Liver (tissue), 9 donors: ENCODE measurements around the gene SSPN. TPM values are rescaled to one million over a fixed set of nuclear protein-coding genes. Genes with fewer than 3 reads are reported as not detected.

ENCODE experiments used
- DNase-seq: peaks from one replicate; pipeline ENCODE4 v3.0.0-alpha.2; 2017; ENCODE audit warnings: low spot score
- H3K27ac ChIP-seq, 2 donors: one replicate each; pipeline ENCODE4 v1.7.0; 2013; ENCODE audit warnings: inconsistent platforms in 2 of 2, low read length in 2 of 2, control low read depth in 1 of 2, low read depth in 1 of 2, mild to moderate bottlenecking in 1 of 2
- H3K27me3 ChIP-seq, 4 donors: one replicate each; pipeline versions ENCODE4 v1.6.1 to v1.7.0; 2013; ENCODE audit warnings: low read length in 3 of 4, inconsistent platforms in 1 of 4, mild to moderate bottlenecking in 1 of 4, moderate library complexity in 1 of 4; ENCODE audit not compliant: control insufficient read depth in 4 of 4, insufficient read depth in 4 of 4
- H3K36me3 ChIP-seq, 4 donors: one replicate each; pipeline versions ENCODE4 v1.6.1 to v1.7.0; 2013; ENCODE audit warnings: low read length in 3 of 4, mild to moderate bottlenecking in 3 of 4, low read depth in 1 of 4, moderate library complexity in 1 of 4; ENCODE audit not compliant: control insufficient read depth in 4 of 4, insufficient read depth in 3 of 4
- H3K4me1 ChIP-seq, 4 donors: one replicate each; pipeline versions ENCODE4 v1.6.1 to v1.7.0; 2013; ENCODE audit warnings: low read length in 3 of 4, mild to moderate bottlenecking in 3 of 4, moderate library complexity in 1 of 4; ENCODE audit not compliant: control insufficient read depth in 4 of 4, insufficient read depth in 4 of 4
- H3K4me3 ChIP-seq, 3 donors: one replicate each; pipeline versions ENCODE4 v1.6.1 to v1.7.0; 2013; ENCODE audit warnings: low read length in 3 of 3, control low read depth in 1 of 3, low read depth in 1 of 3, mild to moderate bottlenecking in 1 of 3
- H3K9ac ChIP-seq, 2 donors: one replicate each; pipeline ENCODE4 v1.7.0; 2013; ENCODE audit warnings: low read length in 2 of 2, mild to moderate bottlenecking in 2 of 2, moderate library complexity in 2 of 2, control low read depth in 1 of 2, low read depth in 1 of 2
- H3K9me3 ChIP-seq, 4 donors: one replicate each; pipeline versions ENCODE4 v1.6.1 to v1.7.0; 2013; ENCODE audit warnings: low read length in 3 of 4; ENCODE audit not compliant: control insufficient read depth in 4 of 4
- ATF3 ChIP-seq: IDR thresholded peaks from 2 replicates; pipeline ENCODE4 v1.6.1; 2016; ENCODE audit warnings: antibody characterized with exemption
- EGR1 ChIP-seq, 2 donors: IDR thresholded peaks; 2 replicates each; pipeline ENCODE4 v1.6.1; 2016 to 2018; ENCODE audit warnings: antibody characterized with exemption in 2 of 2, low read depth in 2 of 2
- FOXA1 ChIP-seq: IDR thresholded peaks from 2 replicates; pipeline ENCODE4 v1.6.1; 2016; ENCODE audit warnings: antibody characterized with exemption
- FOXA2 ChIP-seq: IDR thresholded peaks from 2 replicates; pipeline ENCODE4 v1.6.1; 2016; ENCODE audit warnings: antibody characterized with exemption
- GABPA ChIP-seq, 2 donors: IDR thresholded peaks in 1 of 2; conservative IDR thresholded peaks in 1 of 2; 2 replicates each; pipeline ENCODE4 v1.6.1; 2016; ENCODE audit warnings: antibody characterized with exemption in 2 of 2, mild to moderate bottlenecking in 1 of 2, moderate library complexity in 1 of 2
- HNF4A ChIP-seq, 2 donors: conservative IDR thresholded peaks; 2 replicates each; pipeline ENCODE4 v1.6.1; 2016; ENCODE audit warnings: antibody characterized with exemption in 2 of 2, mild to moderate bottlenecking in 2 of 2
- JUND ChIP-seq, 2 donors: IDR thresholded peaks; 2 replicates each; pipeline ENCODE4 v1.6.1; 2016; ENCODE audit warnings: antibody characterized with exemption in 2 of 2
- MAX ChIP-seq: IDR thresholded peaks from 2 replicates; pipeline ENCODE4 v1.6.1; 2016; ENCODE audit warnings: antibody characterized with exemption
- NR2F2 ChIP-seq: IDR thresholded peaks from 2 replicates; pipeline ENCODE4 v1.6.1; 2016; ENCODE audit warnings: antibody characterized with exemption
- WGBS: extraction: QIAGEN DNeasy Blood & Tissue Kit; methylation state at CpG from one replicate; pipeline ENCODE4 v1.1.7; 2013; 5-methylcytosine and 5-hydroxymethylcytosine counted together
- polyA plus RNA-seq, 2 donors: library from polyadenylated mRNA; stranded (reverse) in 1 of 2; unstranded in 1 of 2; fragments of 200-250 nt in 1 of 2; fragments of >200 nt in 1 of 2; fragmentation: Nextera tagmentation in 1 of 2; extraction: Ambion mirVana in 1 of 2; gene quantifications; one replicate each; pipeline versions ENCODE4 v1.2.1 to v1.2.3, GENCODE V29; 2013 to 2015
- total RNA-seq, 2 donors: library from RNA; depleted of rRNA; stranded (reverse); fragments of >200 nt; gene quantifications; one replicate each; pipeline ENCODE4 v1.2.3, GENCODE V29; 2014
- TF ChIP-seq, protein P1 (sequence below): IDR thresholded peaks from 2 replicates; pipeline ENCODE4 v1.6.1; 2016; ENCODE audit warnings: antibody characterized with exemption
- TF ChIP-seq, protein P2 (sequence below): fragments of 150-350 bp; IDR thresholded peaks from 2 replicates; pipeline ENCODE4 v1.5.1; 2017; ENCODE audit warnings: improper control_type of control experiment, low read depth, low read length; ENCODE audit not compliant: missing input control
- donor health status: healthy.
- donor health status: healthy.
- donor health status: healthy.
- donor health status: healthy.
- donor health status: healthy.

Gene SSPN
- total and polyA plus RNA-seq, 4 donors: 0.33 to 0.67 (median 0.46) TPM

DNA sequence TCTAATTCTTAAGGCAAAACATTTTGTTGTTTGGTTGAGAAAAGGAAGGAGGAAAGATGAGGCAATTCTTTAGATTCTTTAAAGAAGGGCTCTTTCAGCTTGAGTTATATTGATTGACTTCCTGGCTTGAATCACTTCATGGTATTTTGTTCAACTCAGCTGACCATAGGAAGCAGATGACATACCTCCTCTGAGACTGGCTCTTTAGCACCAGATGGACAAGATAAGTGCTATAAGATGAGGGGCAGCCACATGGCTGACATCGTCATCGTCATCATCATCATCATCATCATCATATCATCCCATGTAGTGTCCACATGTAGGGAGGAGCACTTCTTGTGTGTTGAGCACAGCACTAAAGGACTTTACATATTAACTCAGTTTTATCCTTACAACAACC is 81.3 kb downstream of the SSPN start:
- WGBS: 95% methylated on average over 2 of the region's 2 CpGs
- Histone ChIP-seq H3K9ac (no peak overlapping the region), H3K36me3 (no peaks in the 10 kb centered on the region), H3K27ac (no peak overlapping the region), H3K9me3 (no peaks in the 10 kb centered on the region), H3K4me3 (no peak overlapping the region), H3K4me1 (no peaks in the 10 kb centered on the region), H3K27me3 (no peaks in the 10 kb centered on the region)
- no peak for TF ChIP-seq FOXA1
- TF ChIP-seq, protein P1, sequence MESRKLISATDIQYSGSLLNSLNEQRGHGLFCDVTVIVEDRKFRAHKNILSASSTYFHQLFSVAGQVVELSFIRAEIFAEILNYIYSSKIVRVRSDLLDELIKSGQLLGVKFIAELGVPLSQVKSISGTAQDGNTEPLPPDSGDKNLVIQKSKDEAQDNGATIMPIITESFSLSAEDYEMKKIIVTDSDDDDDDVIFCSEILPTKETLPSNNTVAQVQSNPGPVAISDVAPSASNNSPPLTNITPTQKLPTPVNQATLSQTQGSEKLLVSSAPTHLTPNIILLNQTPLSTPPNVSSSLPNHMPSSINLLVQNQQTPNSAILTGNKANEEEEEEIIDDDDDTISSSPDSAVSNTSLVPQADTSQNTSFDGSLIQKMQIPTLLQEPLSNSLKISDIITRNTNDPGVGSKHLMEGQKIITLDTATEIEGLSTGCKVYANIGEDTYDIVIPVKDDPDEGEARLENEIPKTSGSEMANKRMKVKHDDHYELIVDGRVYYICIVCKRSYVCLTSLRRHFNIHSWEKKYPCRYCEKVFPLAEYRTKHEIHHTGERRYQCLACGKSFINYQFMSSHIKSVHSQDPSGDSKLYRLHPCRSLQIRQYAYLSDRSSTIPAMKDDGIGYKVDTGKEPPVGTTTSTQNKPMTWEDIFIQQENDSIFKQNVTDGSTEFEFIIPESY: no peak
- TF ChIP-seq, protein P2, sequence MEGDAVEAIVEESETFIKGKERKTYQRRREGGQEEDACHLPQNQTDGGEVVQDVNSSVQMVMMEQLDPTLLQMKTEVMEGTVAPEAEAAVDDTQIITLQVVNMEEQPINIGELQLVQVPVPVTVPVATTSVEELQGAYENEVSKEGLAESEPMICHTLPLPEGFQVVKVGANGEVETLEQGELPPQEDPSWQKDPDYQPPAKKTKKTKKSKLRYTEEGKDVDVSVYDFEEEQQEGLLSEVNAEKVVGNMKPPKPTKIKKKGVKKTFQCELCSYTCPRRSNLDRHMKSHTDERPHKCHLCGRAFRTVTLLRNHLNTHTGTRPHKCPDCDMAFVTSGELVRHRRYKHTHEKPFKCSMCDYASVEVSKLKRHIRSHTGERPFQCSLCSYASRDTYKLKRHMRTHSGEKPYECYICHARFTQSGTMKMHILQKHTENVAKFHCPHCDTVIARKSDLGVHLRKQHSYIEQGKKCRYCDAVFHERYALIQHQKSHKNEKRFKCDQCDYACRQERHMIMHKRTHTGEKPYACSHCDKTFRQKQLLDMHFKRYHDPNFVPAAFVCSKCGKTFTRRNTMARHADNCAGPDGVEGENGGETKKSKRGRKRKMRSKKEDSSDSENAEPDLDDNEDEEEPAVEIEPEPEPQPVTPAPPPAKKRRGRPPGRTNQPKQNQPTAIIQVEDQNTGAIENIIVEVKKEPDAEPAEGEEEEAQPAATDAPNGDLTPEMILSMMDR: no peak
- TF ChIP-seq EGR1 (IDR thresholded peaks at IDR 0.05; ENCODE audit: low read depth in 2 of 2): no peak
- no peak for TF ChIP-seq NR2F2
- no peak for TF ChIP-seq HNF4A (conservative IDR thresholded peaks at IDR 0.05)
- no peak for TF ChIP-seq FOXA2
- TF ChIP-seq JUND (IDR thresholded peaks at IDR 0.05): no peak
- TF ChIP-seq GABPA (IDR thresholded peaks at IDR 0.05 in 1 of 2, conservative IDR thresholded peaks at IDR 0.05 in 1 of 2): no peak
- no peak for TF ChIP-seq ATF3
- no peak for DNase-seq

DNA sequence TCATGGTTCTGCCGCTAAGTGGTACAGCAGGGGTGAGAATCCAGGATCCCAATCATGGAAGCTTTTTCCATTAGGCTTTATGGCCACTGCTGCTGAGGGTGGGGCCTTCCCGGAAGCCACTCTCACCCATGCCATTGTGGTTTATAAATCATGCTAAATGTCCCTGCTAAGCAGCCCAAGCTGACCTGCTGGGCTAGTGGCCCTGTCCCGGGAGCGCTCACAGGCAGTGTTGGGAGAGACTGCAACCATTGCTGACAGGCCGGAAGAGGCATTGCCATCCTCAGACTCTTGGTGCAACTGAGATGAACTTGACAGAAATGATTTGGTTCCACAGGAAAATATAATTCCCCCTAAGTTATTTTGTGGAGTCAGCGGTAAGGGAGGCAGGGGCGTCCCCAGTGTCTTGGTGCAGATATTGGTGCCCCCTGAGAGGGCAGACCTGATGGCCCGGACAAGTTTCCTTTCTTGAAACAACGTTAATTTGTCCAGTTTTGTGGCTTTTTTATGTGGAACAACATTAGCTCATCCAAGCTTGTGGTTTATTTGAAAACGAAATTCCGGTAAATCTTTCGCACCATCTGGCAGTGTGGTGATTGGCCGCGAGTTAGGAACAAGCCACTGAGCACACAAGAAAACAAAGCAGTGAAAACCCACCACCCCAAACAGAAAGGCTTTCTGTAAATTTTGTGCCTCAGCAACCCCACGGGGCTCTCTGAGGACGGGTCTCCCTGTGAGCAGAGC is 82.3 kb downstream of the SSPN start:
- H3K9me3 ChIP-seq: no peaks in the 10 kb centered on the region
- no peak overlapping the region for H3K27ac ChIP-seq
- 79% methylated on average over 16 of the region's 16 CpGs for WGBS
- H3K4me3 ChIP-seq: no peak overlapping the region
- H3K4me1 ChIP-seq: no peaks in the 10 kb centered on the region
- H3K27me3 ChIP-seq: no peaks in the 10 kb centered on the region
- no peak for DNase-seq
- TF ChIP-seq, protein P2: no peak
- H3K36me3 ChIP-seq: no peaks in the 10 kb centered on the region
- no peak overlapping the region for H3K9ac ChIP-seq

GRCh38 chr12:26278266-26278665 is 82.9 kb downstream of the SSPN start:
- Histone ChIP-seq H3K9ac (no peak overlapping the region), H3K4me3 (no peak overlapping the region), H3K27ac (no peak overlapping the region), H3K27me3 (no peaks in the 10 kb centered on the region), H3K4me1 (no peaks in the 10 kb centered on the region), H3K9me3 (no peaks in the 10 kb centered on the region), H3K36me3 (no peaks in the 10 kb centered on the region)
- DNase-seq: no peak
- TF ChIP-seq MAX: no peak
- WGBS: 66% methylated on average over 1 of the region's 1 CpG
